Tibial nerve (tissue), 3 donors: Measurements from ENCODE around the gene ADGRD1.

Experiments
- POLR2A ChIP-seq, 2 donors: fragments of 450-650 bp; IDR thresholded peaks; one replicate each; pipeline ENCODE4 v1.6.1; 2017; ENCODE audit warnings: antibody characterized with exemption in 2 of 2, mild to moderate bottlenecking in 2 of 2, moderate library complexity in 2 of 2
- TF ChIP-seq, protein P1 (sequence below), 5 experiments: fragments of 200-600 bp in 3 of 5; fragments of 450-650 bp in 2 of 5; sonication (generic) in 3 of 5; IDR thresholded peaks; one replicate each; pipeline ENCODE4 v1.5.1; 2016 to 2019; ENCODE audit warnings: antibody characterized with exemption in 5 of 5, mild to moderate bottlenecking in 3 of 5, moderate library complexity in 2 of 5

DNA sequence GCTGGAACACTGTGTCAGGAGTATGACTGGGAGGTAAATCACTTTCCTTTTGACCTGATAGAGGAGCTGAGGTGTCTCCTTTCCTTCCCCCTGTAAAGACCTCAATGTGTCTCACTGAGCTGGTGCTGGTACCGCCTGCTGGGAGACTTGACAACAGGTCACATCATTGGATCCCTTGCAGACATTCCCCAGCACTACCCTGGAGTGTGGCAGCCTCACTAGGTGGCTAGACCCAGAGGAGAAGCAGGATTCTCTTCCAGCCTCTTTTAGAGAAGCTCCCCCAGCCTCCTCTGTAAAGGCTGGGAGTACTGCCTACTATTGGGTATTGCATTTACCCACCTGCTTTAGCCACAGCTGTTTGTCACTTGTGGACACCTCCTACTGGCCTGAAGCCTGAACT lies 223.9 kb downstream of the ADGRD1 start:
- TF ChIP-seq, protein P1, sequence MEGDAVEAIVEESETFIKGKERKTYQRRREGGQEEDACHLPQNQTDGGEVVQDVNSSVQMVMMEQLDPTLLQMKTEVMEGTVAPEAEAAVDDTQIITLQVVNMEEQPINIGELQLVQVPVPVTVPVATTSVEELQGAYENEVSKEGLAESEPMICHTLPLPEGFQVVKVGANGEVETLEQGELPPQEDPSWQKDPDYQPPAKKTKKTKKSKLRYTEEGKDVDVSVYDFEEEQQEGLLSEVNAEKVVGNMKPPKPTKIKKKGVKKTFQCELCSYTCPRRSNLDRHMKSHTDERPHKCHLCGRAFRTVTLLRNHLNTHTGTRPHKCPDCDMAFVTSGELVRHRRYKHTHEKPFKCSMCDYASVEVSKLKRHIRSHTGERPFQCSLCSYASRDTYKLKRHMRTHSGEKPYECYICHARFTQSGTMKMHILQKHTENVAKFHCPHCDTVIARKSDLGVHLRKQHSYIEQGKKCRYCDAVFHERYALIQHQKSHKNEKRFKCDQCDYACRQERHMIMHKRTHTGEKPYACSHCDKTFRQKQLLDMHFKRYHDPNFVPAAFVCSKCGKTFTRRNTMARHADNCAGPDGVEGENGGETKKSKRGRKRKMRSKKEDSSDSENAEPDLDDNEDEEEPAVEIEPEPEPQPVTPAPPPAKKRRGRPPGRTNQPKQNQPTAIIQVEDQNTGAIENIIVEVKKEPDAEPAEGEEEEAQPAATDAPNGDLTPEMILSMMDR (IDR thresholded peaks at IDR 0.05) = no peak
- TF ChIP-seq POLR2A (IDR thresholded peaks at IDR 0.05) = no peak
